Testis (tissue), 2 donors: ENCODE data around the gene ABCA4.

Experiments used
- CTCF ChIP-seq, 3 experiments: fragments of 450-650 bp in 2 of 3; fragments of 200-600 bp in 1 of 3; sonication (generic) in 1 of 3; IDR thresholded peaks; one replicate each; pipeline ENCODE4 v1.5.1; 2016 to 2019; ENCODE audit warnings: antibody characterized with exemption in 3 of 3, mild to moderate bottlenecking in 2 of 3, moderate library complexity in 1 of 3
- POLR2A ChIP-seq: fragments of 450-650 bp; IDR thresholded peaks from one replicate; pipeline ENCODE4 v1.6.1; 2017; ENCODE audit warnings: antibody characterized with exemption, mild to moderate bottlenecking, moderate library complexity

GRCh38 chr1:94094469-94095111 is 26.4 kb downstream of the ABCA4 start:
- TF ChIP-seq CTCF (IDR thresholded peaks at IDR 0.05) = no peak
- TF ChIP-seq POLR2A = no peak
